ENCODE measurements around the gene VANGL2. TPM values are rescaled to one million over a fixed set of nuclear protein-coding genes. Genes with fewer than 3 reads are reported as not detected.

Gene VANGL2
- 1 to 10 TPM; 4.5 to 6.8 TPM for polyA plus RNA-seq

- peak within 1 kb of the TSS; percentile 60 to 79 for H3K27ac ChIP-seq (ENCODE audit: low read depth in 2 of 2, low read length in 1 of 2)
- 1 to 12% methylated on average over 4 to 32 of the region's 34 CpGs for WGBS, 2 donors
Observed at GRCh38 chr1:160400223-160400645, at the start of gene VANGL2. Gene VANGL2 (plus strand): TSS chr1:160400564. CDS start chr1:160415838, 15,274 bp downstream.

GRCh38 chr1:160351629-160352028 lies 48.7 kb upstream of the VANGL2 start:
- WGBS, 2 donors: 72 to 82% methylated on average over 4 of the region's 4 CpGs
- H3K27me3 ChIP-seq (ENCODE audit: control insufficient read depth in 1 of 2, insufficient read depth in 2 of 2, low read length in 2 of 2): no peaks in the 10 kb centered on the region
- H3K36me3 ChIP-seq (ENCODE audit: control insufficient read depth in 2 of 2, insufficient read depth in 2 of 2, low read length in 1 of 2): peaks cover 35 to 49% of the 10 kb centered on the region in 2 donors

More at GRCh38 chr1:160400223-160400645, at the start of gene VANGL2:
- peaks cover 3 to 8% of the 10 kb centered on the region in 2 donors for H3K4me1 ChIP-seq (ENCODE audit: control insufficient read depth in 2 of 2, insufficient read depth in 2 of 2, low read length in 1 of 2)
- peak within 1 kb of the TSS; percentile 62 to 69 for H3K4me3 ChIP-seq (ENCODE audit: low read depth in 1 of 2, low read length in 2 of 2)
- H3K27me3 ChIP-seq (ENCODE audit: control insufficient read depth in 1 of 2, insufficient read depth in 2 of 2, low read length in 2 of 2): no peaks in the 10 kb centered on the region
- H3K36me3 ChIP-seq (ENCODE audit: control insufficient read depth in 2 of 2, insufficient read depth in 2 of 2, low read length in 1 of 2): no peaks in the 10 kb centered on the region
- no peaks in the 10 kb centered on the region for H3K9me3 ChIP-seq (ENCODE audit: control insufficient read depth in 2 of 2, insufficient read depth in 1 of 2, low read depth in 1 of 2, low read length in 1 of 2)

GRCh38 chr1:160352555-160352954 lies 47.8 kb upstream of the VANGL2 start:
- H3K4me3 ChIP-seq (ENCODE audit: low read depth in 1 of 2, low read length in 2 of 2): no peak overlapping the region
- no peak overlapping the region for H3K27ac ChIP-seq (ENCODE audit: low read depth in 2 of 2, low read length in 1 of 2)
- no peaks in the 10 kb centered on the region for H3K9me3 ChIP-seq (ENCODE audit: control insufficient read depth in 2 of 2, insufficient read depth in 1 of 2, low read depth in 1 of 2, low read length in 1 of 2)
- WGBS, 2 donors: 88 to 89% methylated on average over 8 of the region's 8 CpGs
- H3K27me3 ChIP-seq (ENCODE audit: control insufficient read depth in 1 of 2, insufficient read depth in 2 of 2, low read length in 2 of 2): no peaks in the 10 kb centered on the region
- H3K36me3 ChIP-seq (ENCODE audit: control insufficient read depth in 2 of 2, insufficient read depth in 2 of 2, low read length in 1 of 2): peaks cover 40 to 49% of the 10 kb centered on the region in 2 donors
- peaks cover 0 to 2% of the 10 kb centered on the region in 2 donors for H3K4me1 ChIP-seq (ENCODE audit: control insufficient read depth in 2 of 2, insufficient read depth in 2 of 2, low read length in 1 of 2)

More at GRCh38 chr1:160351629-160352028, 48.7 kb upstream of the VANGL2 start:
- no peaks in the 10 kb centered on the region for H3K4me1 ChIP-seq (ENCODE audit: control insufficient read depth in 2 of 2, insufficient read depth in 2 of 2, low read length in 1 of 2)
- H3K4me3 ChIP-seq (ENCODE audit: low read depth in 1 of 2, low read length in 2 of 2): no peak overlapping the region
- H3K9me3 ChIP-seq (ENCODE audit: control insufficient read depth in 2 of 2, insufficient read depth in 1 of 2, low read depth in 1 of 2, low read length in 1 of 2): no peaks in the 10 kb centered on the region
- no peak overlapping the region for H3K27ac ChIP-seq (ENCODE audit: low read depth in 2 of 2, low read length in 1 of 2)

- Histone ChIP-seq H3K27me3 (ENCODE audit: control insufficient read depth in 1 of 2, insufficient read depth in 2 of 2, low read length in 2 of 2) (no peaks in the 10 kb centered on the region), H3K9me3 (ENCODE audit: control insufficient read depth in 2 of 2, insufficient read depth in 1 of 2, low read depth in 1 of 2, low read length in 1 of 2) (no peaks in the 10 kb centered on the region), H3K4me1 (ENCODE audit: control insufficient read depth in 2 of 2, insufficient read depth in 2 of 2, low read length in 1 of 2) (peaks cover 0 to 2% of the 10 kb centered on the region in 2 donors), H3K27ac (ENCODE audit: low read depth in 2 of 2, low read length in 1 of 2) (no peak overlapping the region), H3K4me3 (ENCODE audit: low read depth in 1 of 2, low read length in 2 of 2) (no peak overlapping the region), H3K36me3 (ENCODE audit: control insufficient read depth in 2 of 2, insufficient read depth in 2 of 2, low read length in 1 of 2) (peaks cover 40 to 53% of the 10 kb centered on the region in 2 donors)
- WGBS, 2 donors: 93 to 94% methylated on average over 2 of the region's 2 CpGs
Observed at GRCh38 chr1:160353223-160353622, 47.1 kb upstream of the VANGL2 start.

- H3K27me3 ChIP-seq (ENCODE audit: control insufficient read depth in 1 of 2, insufficient read depth in 2 of 2, low read length in 2 of 2): no peaks in the 10 kb centered on the region
- peaks cover 0 to 2% of the 10 kb centered on the region in 2 donors for H3K4me1 ChIP-seq (ENCODE audit: control insufficient read depth in 2 of 2, insufficient read depth in 2 of 2, low read length in 1 of 2)
- H3K27ac ChIP-seq (ENCODE audit: low read depth in 2 of 2, low read length in 1 of 2): no peak overlapping the region
- no peak overlapping the region for H3K4me3 ChIP-seq (ENCODE audit: low read depth in 1 of 2, low read length in 2 of 2)
- peaks cover 40 to 54% of the 10 kb centered on the region in 2 donors for H3K36me3 ChIP-seq (ENCODE audit: control insufficient read depth in 2 of 2, insufficient read depth in 2 of 2, low read length in 1 of 2)
- WGBS, 2 donors: 78 to 79% methylated on average over 5 of the region's 5 CpGs
- no peaks in the 10 kb centered on the region for H3K9me3 ChIP-seq (ENCODE audit: control insufficient read depth in 2 of 2, insufficient read depth in 1 of 2, low read depth in 1 of 2, low read length in 1 of 2)
Observed at GRCh38 chr1:160354388-160354985, 45.9 kb upstream of the VANGL2 start.

GRCh38 chr1:160357286-160358002 lies 42.9 kb upstream of the VANGL2 start:
- H3K4me3 ChIP-seq (ENCODE audit: low read depth in 1 of 2, low read length in 2 of 2): no peak overlapping the region
- H3K4me1 ChIP-seq (ENCODE audit: control insufficient read depth in 2 of 2, insufficient read depth in 2 of 2, low read length in 1 of 2): peaks cover 0 to 2% of the 10 kb centered on the region in 2 donors
- WGBS, 2 donors: 79 to 80% methylated on average over 7 of the region's 7 CpGs
- H3K27me3 ChIP-seq (ENCODE audit: control insufficient read depth in 1 of 2, insufficient read depth in 2 of 2, low read length in 2 of 2): no peaks in the 10 kb centered on the region
- no peak overlapping the region for H3K27ac ChIP-seq (ENCODE audit: low read depth in 2 of 2, low read length in 1 of 2)
- no peaks in the 10 kb centered on the region for H3K9me3 ChIP-seq (ENCODE audit: control insufficient read depth in 2 of 2, insufficient read depth in 1 of 2, low read depth in 1 of 2, low read length in 1 of 2)
- H3K36me3 ChIP-seq (ENCODE audit: control insufficient read depth in 2 of 2, insufficient read depth in 2 of 2, low read length in 1 of 2): peaks cover 35 to 49% of the 10 kb centered on the region in 2 donors

GRCh38 chr1:160358073-160358472 lies 42.3 kb upstream of the VANGL2 start:
- no peak overlapping the region for H3K27ac ChIP-seq (ENCODE audit: low read depth in 2 of 2, low read length in 1 of 2)
- peaks cover 0 to 2% of the 10 kb centered on the region in 2 donors for H3K4me1 ChIP-seq (ENCODE audit: control insufficient read depth in 2 of 2, insufficient read depth in 2 of 2, low read length in 1 of 2)
- no peaks in the 10 kb centered on the region for H3K9me3 ChIP-seq (ENCODE audit: control insufficient read depth in 2 of 2, insufficient read depth in 1 of 2, low read depth in 1 of 2, low read length in 1 of 2)
- H3K4me3 ChIP-seq (ENCODE audit: low read depth in 1 of 2, low read length in 2 of 2): no peak overlapping the region
- peaks cover 31 to 43% of the 10 kb centered on the region in 2 donors for H3K36me3 ChIP-seq (ENCODE audit: control insufficient read depth in 2 of 2, insufficient read depth in 2 of 2, low read length in 1 of 2)
- H3K27me3 ChIP-seq (ENCODE audit: control insufficient read depth in 1 of 2, insufficient read depth in 2 of 2, low read length in 2 of 2): no peaks in the 10 kb centered on the region
- WGBS, 2 donors: 82 to 83% methylated on average over 4 of the region's 4 CpGs

- Histone ChIP-seq H3K27ac (ENCODE audit: low read depth in 2 of 2, low read length in 1 of 2) (no peak overlapping the region), H3K4me1 (ENCODE audit: control insufficient read depth in 2 of 2, insufficient read depth in 2 of 2, low read length in 1 of 2) (peaks cover 0 to 2% of the 10 kb centered on the region in 2 donors), H3K27me3 (ENCODE audit: control insufficient read depth in 1 of 2, insufficient read depth in 2 of 2, low read length in 2 of 2) (no peaks in the 10 kb centered on the region), H3K36me3 (ENCODE audit: control insufficient read depth in 2 of 2, insufficient read depth in 2 of 2, low read length in 1 of 2) (peaks cover 28 to 30% of the 10 kb centered on the region in 2 donors), H3K9me3 (ENCODE audit: control insufficient read depth in 2 of 2, insufficient read depth in 1 of 2, low read depth in 1 of 2, low read length in 1 of 2) (no peaks in the 10 kb centered on the region), H3K4me3 (ENCODE audit: low read depth in 1 of 2, low read length in 2 of 2) (no peak overlapping the region)
- WGBS, 2 donors: 82 to 85% methylated on average over 9 of the region's 9 CpGs
Observed at GRCh38 chr1:160359559-160360226, 40.7 kb upstream of the VANGL2 start.

- Histone ChIP-seq H3K9me3 (ENCODE audit: control insufficient read depth in 2 of 2, insufficient read depth in 1 of 2, low read depth in 1 of 2, low read length in 1 of 2) (no peaks in the 10 kb centered on the region), H3K4me1 (ENCODE audit: control insufficient read depth in 2 of 2, insufficient read depth in 2 of 2, low read length in 1 of 2) (peaks cover 0 to 2% of the 10 kb centered on the region in 2 donors), H3K4me3 (ENCODE audit: low read depth in 1 of 2, low read length in 2 of 2) (no peak overlapping the region), H3K36me3 (ENCODE audit: control insufficient read depth in 2 of 2, insufficient read depth in 2 of 2, low read length in 1 of 2) (peaks cover 25 to 27% of the 10 kb centered on the region in 2 donors), H3K27ac (ENCODE audit: low read depth in 2 of 2, low read length in 1 of 2) (no peak overlapping the region), H3K27me3 (ENCODE audit: control insufficient read depth in 1 of 2, insufficient read depth in 2 of 2, low read length in 2 of 2) (no peaks in the 10 kb centered on the region)
- 86% methylated on average over 8 of the region's 8 CpGs for WGBS, 2 donors
Observed at GRCh38 chr1:160360227-160360695, 40.1 kb upstream of the VANGL2 start.

Measured in esophagus (tissue), 2 donors.